Activated CD4-positive, alpha-beta T cell treated with anti-CD3 and anti-CD28 coated beads for 4 hours (primary cell): ENCODE data around the gene BPIFB4.
"Not testable (repeated sequence)": the region's sequence is repeated elsewhere in the genome, so short reads cannot be mapped to it uniquely, and the experiment has no call there.

Experiments used
- DNase-seq, 2 donors: peaks; one replicate each; pipeline ENCODE4 v3.0.0-alpha.2; 2020

BPIFB4 gene

GRCh38 chr20:33122297-33122696 is 42.9 kb downstream of the BPIFB4 start:
- DNase-seq = not testable (repeated sequence)

- no peak for DNase-seq
These were observed 44.8 kb downstream of the BPIFB4 start for GRCh38 chr20:33124261-33124660.

- DNase-seq = no peak
These were observed 45.6 kb downstream of the BPIFB4 start for GRCh38 chr20:33124994-33125393.

GRCh38 chr20:33125983-33126382 is 46.5 kb downstream of the BPIFB4 start:
- DNase-seq = no peak

- no peak for DNase-seq
These were observed 48.1 kb downstream of the BPIFB4 start for GRCh38 chr20:33127422-33128097.

- no peak for DNase-seq
These were observed 51.2 kb downstream of the BPIFB4 start for GRCh38 chr20:33130568-33131061.

GRCh38 chr20:33131949-33132473 is 52.6 kb downstream of the BPIFB4 start:
- DNase-seq = no peak

GRCh38 chr20:33132513-33133372 is 53.3 kb downstream of the BPIFB4 start:
- DNase-seq = no peak

GRCh38 chr20:33133373-33133941 is 54.0 kb downstream of the BPIFB4 start:
- DNase-seq = no peak

- no peak for DNase-seq
These were observed 57.8 kb downstream of the BPIFB4 start for GRCh38 chr20:33137195-33137594.

- DNase-seq = no peak
These were observed 60.0 kb downstream of the BPIFB4 start for GRCh38 chr20:33139467-33139866.

GRCh38 chr20:33145521-33145920 is 66.1 kb downstream of the BPIFB4 start:
- no peak for DNase-seq

GRCh38 chr20:33147299-33147698 is 67.9 kb downstream of the BPIFB4 start:
- no peak for DNase-seq

GRCh38 chr20:33148040-33148439 is 68.6 kb downstream of the BPIFB4 start:
- no peak for DNase-seq

GRCh38 chr20:33154252-33154651 is 74.8 kb downstream of the BPIFB4 start:
- DNase-seq = no peak

GRCh38 chr20:33158637-33159385 is 79.4 kb downstream of the BPIFB4 start:
- no peak for DNase-seq

GRCh38 chr20:33159713-33160112 is 80.3 kb downstream of the BPIFB4 start:
- no peak for DNase-seq

- DNase-seq = no peak
These were observed 81.2 kb downstream of the BPIFB4 start for GRCh38 chr20:33160681-33161080.
